HG03354 (cell line): ENCODE data around the gene OR51G1.

Experiments
- ATAC-seq: cut with Tn5 transposase; IDR thresholded peaks from one replicate; pipeline ENCODE4 v1.9.1; 2021; ENCODE audit warnings: mild to moderate bottlenecking; ENCODE audit not compliant: unreplicated experiment, poor library complexity, severe bottlenecking

OR51G1 gene

GRCh38 chr11:4881188-4881587 lies 43.0 kb downstream of the OR51G1 start:
- no peak for ATAC-seq
